Smooth muscle cell (in vitro differentiated cells): ENCODE measurements around the gene JADE1. TPM values are rescaled to one million over a fixed set of nuclear protein-coding genes. Genes with fewer than 3 reads are reported as not detected.

ENCODE experiments used
- DNase-seq: peaks from one replicate; lab custom pipeline; 2025; ENCODE audit not compliant: unreplicated experiment; lab: John Stamatoyannopoulos, UW
- H2AFZ ChIP-seq: fragments of 200-600 bp; sonication (generic); 2 replicates; pipeline ENCODE4 v1.6.0; 2016; ENCODE audit warnings: antibody characterized with exemption, low read depth, mild to moderate bottlenecking
- H3F3A ChIP-seq: fragments of 200-600 bp; sonication (generic); 2 replicates; pipeline ENCODE4 v1.6.0; 2017; ENCODE audit warnings: antibody characterized with exemption, low read depth
- H3K27ac ChIP-seq: fragments of 200-600 bp; sonication (generic); 2 replicates; pipeline ENCODE4 v1.5.1; 2016; ENCODE audit warnings: low read depth, mild to moderate bottlenecking
- H3K27me3 ChIP-seq: fragments of 200-600 bp; sonication (generic); 2 replicates; pipeline ENCODE4 v1.6.1; 2016; ENCODE audit warnings: low read depth, mild to moderate bottlenecking
- H3K36me3 ChIP-seq: fragments of 200-600 bp; sonication (generic); 2 replicates; pipeline ENCODE4 v1.5.1; 2016; ENCODE audit warnings: low read depth
- H3K4me1 ChIP-seq: fragments of 200-600 bp; sonication (generic); 2 replicates; pipeline ENCODE4 v1.5.1; 2016; ENCODE audit warnings: low read depth
- H3K4me2 ChIP-seq: fragments of 200-600 bp; sonication (generic); 2 replicates; pipeline ENCODE4 v1.6.0; 2016; ENCODE audit warnings: mild to moderate bottlenecking
- H3K4me3 ChIP-seq: fragments of 200-600 bp; sonication (generic); 2 replicates; pipeline ENCODE4 v1.5.1; 2016; ENCODE audit warnings: mild to moderate bottlenecking
- H3K79me2 ChIP-seq: fragments of 200-600 bp; sonication (generic); 2 replicates; pipeline ENCODE4 v1.6.0; 2016; ENCODE audit warnings: low read depth, mild to moderate bottlenecking
- H3K9ac ChIP-seq: fragments of 200-600 bp; sonication (generic); 2 replicates; pipeline ENCODE4 v1.6.0; 2016; ENCODE audit warnings: low read depth
- H3K9me3 ChIP-seq: fragments of 200-600 bp; sonication (generic); replicated peaks from 2 replicates; pipeline ENCODE4 v1.5.1; 2016; ENCODE audit warnings: low read depth
- H4K20me1 ChIP-seq: fragments of 200-600 bp; sonication (generic); 2 replicates; pipeline ENCODE4 v1.6.0; 2016; ENCODE audit warnings: low read depth
- WGBS: methylation state at CpG from one replicate; pipeline ENCODE4 v1.1.7; 2016; ENCODE audit warnings: low lambda C conversion rate; 5-methylcytosine and 5-hydroxymethylcytosine counted together
- polyA plus RNA-seq: library from polyadenylated mRNA; unstranded; fragments of >200 nt; fragmentation: Nextera tagmentation; extraction: Ambion mirVana; gene quantifications from 2 replicates; pipeline ENCODE4 v1.2.1, GENCODE V29; 2016
- total RNA-seq: library from RNA; depleted of rRNA; stranded (reverse); fragments of >200 nt; gene quantifications from 2 replicates; pipeline ENCODE4 v1.2.3, GENCODE V29; 2014
- TF ChIP-seq, protein P1 (sequence below): fragments of 200-600 bp; sonication (generic); IDR thresholded peaks from 2 replicates; pipeline ENCODE4 v1.5.1; 2017; ENCODE audit warnings: borderline replicate concordance, mild to moderate bottlenecking, antibody characterized with exemption; ENCODE audit not compliant: insufficient read depth, poor library complexity, severe bottlenecking

The JADE1 gene
- total and polyA plus RNA-seq, 2 experiments from 2014 or later: 7.4 to 9.8 TPM

DNA sequence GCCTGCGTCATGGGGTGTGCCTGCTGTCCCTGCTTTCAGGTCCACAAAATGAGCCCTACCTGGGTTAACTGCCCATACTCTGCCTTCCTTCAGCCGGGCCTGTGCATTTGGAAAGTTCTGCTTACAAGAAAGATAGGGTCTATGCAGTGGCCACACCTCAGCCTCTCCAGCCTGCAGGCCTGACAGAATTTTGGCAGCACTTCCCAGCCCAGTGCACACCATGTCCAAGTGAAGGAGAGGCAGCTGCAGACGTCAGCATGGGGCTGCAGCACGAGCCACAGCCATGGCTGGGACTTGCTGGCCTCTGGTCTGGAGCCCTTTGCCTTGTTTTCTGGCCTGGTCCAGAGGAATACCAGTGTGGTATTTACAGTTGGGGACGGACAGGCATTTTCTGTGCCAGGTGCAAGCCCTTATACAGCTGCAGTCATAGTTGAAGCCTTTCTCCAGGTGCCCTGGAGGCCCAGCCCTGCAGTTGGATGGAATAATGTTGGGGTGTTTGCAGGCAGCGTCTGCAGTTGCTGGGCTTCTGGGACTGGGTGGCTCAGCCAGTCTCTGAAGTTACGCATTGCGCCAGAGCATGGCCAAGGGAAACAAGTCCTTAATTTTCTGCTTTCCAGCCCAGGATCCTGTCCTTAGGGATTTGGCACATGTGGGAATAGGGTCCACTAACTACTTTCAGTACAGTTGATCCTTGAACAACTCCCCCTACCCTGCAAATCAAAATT is 26.2 kb downstream of the JADE1 start:
- TF ChIP-seq, protein P1, sequence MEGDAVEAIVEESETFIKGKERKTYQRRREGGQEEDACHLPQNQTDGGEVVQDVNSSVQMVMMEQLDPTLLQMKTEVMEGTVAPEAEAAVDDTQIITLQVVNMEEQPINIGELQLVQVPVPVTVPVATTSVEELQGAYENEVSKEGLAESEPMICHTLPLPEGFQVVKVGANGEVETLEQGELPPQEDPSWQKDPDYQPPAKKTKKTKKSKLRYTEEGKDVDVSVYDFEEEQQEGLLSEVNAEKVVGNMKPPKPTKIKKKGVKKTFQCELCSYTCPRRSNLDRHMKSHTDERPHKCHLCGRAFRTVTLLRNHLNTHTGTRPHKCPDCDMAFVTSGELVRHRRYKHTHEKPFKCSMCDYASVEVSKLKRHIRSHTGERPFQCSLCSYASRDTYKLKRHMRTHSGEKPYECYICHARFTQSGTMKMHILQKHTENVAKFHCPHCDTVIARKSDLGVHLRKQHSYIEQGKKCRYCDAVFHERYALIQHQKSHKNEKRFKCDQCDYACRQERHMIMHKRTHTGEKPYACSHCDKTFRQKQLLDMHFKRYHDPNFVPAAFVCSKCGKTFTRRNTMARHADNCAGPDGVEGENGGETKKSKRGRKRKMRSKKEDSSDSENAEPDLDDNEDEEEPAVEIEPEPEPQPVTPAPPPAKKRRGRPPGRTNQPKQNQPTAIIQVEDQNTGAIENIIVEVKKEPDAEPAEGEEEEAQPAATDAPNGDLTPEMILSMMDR: no peak
- Histone ChIP-seq H4K20me1 (no peaks in the 10 kb centered on the region), H3K9me3 (no peaks in the 10 kb centered on the region), H3K4me2 (no peak overlapping the region), H3K4me1 (peaks cover 15% of the 10 kb centered on the region), H3F3A (peaks cover 6% of the 10 kb centered on the region), H3K79me2 (peaks cover 48% of the 10 kb centered on the region), H2AFZ (no peak overlapping the region), H3K9ac (no peak overlapping the region), H3K27me3 (no peaks in the 10 kb centered on the region), H3K4me3 (no peak overlapping the region), H3K36me3 (no peaks in the 10 kb centered on the region), H3K27ac (no peak overlapping the region)
- WGBS: 80% methylated on average over 8 of the region's 8 CpGs
- no peak for DNase-seq

DNA sequence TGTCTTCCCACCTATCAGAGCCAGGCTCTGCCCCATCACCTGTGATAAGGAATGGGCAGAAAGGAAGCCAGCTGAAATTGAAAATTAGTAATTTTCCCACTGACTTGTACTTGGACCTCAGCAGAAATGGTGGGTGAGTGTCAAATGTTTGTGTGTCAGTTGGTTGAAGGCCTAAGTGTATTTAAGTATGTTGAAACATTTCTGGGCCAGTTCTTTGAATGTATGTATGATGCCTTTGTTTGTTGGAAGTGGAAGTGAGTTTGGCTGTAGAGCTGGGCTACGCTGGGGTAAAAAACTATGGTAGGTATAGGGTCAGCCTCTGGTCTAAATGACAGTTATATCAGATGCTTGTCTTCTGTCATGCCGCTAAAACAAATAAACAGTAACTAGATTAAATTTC is 27.7 kb downstream of the JADE1 start:
- H3K27me3 ChIP-seq: no peaks in the 10 kb centered on the region
- no peaks in the 10 kb centered on the region for H3K36me3 ChIP-seq
- H3K4me1 ChIP-seq: no peaks in the 10 kb centered on the region
- H3K27ac ChIP-seq: no peak overlapping the region
- DNase-seq: no peak
- no peaks in the 10 kb centered on the region for H4K20me1 ChIP-seq
- WGBS: 94% methylated on average over 2 of the region's 2 CpGs
- peaks cover 46% of the 10 kb centered on the region for H3K79me2 ChIP-seq
- H3K4me2 ChIP-seq: no peak overlapping the region
- no peak overlapping the region for H3K9ac ChIP-seq
- H3F3A ChIP-seq: no peaks in the 10 kb centered on the region
- H2AFZ ChIP-seq: no peak overlapping the region
- no peak overlapping the region for H3K4me3 ChIP-seq
- no peaks in the 10 kb centered on the region for H3K9me3 ChIP-seq
- TF ChIP-seq, protein P1: no peak

DNA sequence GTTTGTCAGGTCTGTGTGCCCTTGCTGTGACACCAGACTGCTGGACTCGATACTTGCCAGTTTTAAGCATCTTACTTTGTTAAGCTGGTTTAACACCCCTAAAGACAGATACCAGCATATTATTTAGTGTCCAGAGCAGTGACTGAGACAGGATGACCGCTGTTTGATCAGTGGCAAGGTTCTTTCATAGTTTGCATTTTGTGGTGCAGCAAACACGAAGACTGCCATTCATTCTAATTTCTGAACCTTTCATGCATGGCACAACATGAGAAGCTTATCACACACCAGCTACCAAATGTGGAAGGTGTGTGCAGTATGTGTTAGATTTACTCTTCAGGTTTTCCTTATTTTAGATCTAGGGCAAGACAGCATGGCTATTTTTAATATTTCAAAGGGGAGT is 28.2 kb downstream of the JADE1 start:
- H4K20me1 ChIP-seq: no peaks in the 10 kb centered on the region
- no peak overlapping the region for H3K27ac ChIP-seq
- peaks cover 46% of the 10 kb centered on the region for H3K79me2 ChIP-seq
- WGBS: 88% methylated on average over 3 of the region's 3 CpGs
- no peak overlapping the region for H2AFZ ChIP-seq
- no peak overlapping the region for H3K9ac ChIP-seq
- no peak overlapping the region for H3K4me2 ChIP-seq
- TF ChIP-seq, protein P1: no peak
- no peaks in the 10 kb centered on the region for H3K27me3 ChIP-seq
- H3K4me3 ChIP-seq: no peak overlapping the region
- no peaks in the 10 kb centered on the region for H3K9me3 ChIP-seq
- H3F3A ChIP-seq: no peaks in the 10 kb centered on the region
- H3K36me3 ChIP-seq: no peaks in the 10 kb centered on the region
- no peaks in the 10 kb centered on the region for H3K4me1 ChIP-seq
- DNase-seq: no peak
